Choroid plexus epithelial cell (primary cell): ENCODE measurements around the gene LAMB3.

Experiments
- DNase-seq: peaks from one replicate; pipeline ENCODE4 v3.0.0-alpha.2; 2010; ENCODE audit warnings: low read depth
- H3K4me3 ChIP-seq: 2 replicates; pipeline ENCODE4 v1.5.1; 2011; ENCODE audit warnings: low read depth, mild to moderate bottlenecking, control low read depth, low read length, moderate library complexity
- TF ChIP-seq, protein P1 (sequence below): conservative IDR thresholded peaks from 2 replicates; pipeline ENCODE4 v1.5.1; 2011; ENCODE audit warnings: low read depth, mild to moderate bottlenecking, control low read depth, inconsistent platforms, low read length, moderate library complexity

LAMB3 gene

DNA sequence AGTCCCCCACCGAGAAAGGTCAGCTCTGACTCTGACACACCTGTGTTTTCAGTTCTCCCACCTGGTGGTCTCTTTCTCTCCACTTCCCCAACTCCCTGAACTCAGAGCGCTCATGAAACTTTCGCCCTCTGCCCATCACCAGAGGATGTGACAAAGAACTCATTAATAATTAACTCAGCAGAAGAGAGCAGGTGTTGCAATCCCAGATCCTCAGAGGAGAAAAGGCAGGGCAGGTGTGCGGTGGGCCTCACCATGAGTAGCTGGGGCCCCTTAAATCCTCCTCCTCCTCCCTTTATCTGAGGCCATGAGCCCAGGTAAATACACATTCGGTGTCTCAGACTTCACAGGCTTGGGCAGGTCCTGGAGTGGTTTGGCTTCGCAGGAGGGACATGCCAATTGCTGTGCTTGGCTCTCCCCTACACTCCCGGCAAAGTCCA, 1.7 kb upstream of the LAMB3 start:
- DNase-seq, result no peak
- TF ChIP-seq, protein P1, sequence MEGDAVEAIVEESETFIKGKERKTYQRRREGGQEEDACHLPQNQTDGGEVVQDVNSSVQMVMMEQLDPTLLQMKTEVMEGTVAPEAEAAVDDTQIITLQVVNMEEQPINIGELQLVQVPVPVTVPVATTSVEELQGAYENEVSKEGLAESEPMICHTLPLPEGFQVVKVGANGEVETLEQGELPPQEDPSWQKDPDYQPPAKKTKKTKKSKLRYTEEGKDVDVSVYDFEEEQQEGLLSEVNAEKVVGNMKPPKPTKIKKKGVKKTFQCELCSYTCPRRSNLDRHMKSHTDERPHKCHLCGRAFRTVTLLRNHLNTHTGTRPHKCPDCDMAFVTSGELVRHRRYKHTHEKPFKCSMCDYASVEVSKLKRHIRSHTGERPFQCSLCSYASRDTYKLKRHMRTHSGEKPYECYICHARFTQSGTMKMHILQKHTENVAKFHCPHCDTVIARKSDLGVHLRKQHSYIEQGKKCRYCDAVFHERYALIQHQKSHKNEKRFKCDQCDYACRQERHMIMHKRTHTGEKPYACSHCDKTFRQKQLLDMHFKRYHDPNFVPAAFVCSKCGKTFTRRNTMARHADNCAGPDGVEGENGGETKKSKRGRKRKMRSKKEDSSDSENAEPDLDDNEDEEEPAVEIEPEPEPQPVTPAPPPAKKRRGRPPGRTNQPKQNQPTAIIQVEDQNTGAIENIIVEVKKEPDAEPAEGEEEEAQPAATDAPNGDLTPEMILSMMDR, result no peak
- H3K4me3 ChIP-seq, result no peak overlapping the region

DNA sequence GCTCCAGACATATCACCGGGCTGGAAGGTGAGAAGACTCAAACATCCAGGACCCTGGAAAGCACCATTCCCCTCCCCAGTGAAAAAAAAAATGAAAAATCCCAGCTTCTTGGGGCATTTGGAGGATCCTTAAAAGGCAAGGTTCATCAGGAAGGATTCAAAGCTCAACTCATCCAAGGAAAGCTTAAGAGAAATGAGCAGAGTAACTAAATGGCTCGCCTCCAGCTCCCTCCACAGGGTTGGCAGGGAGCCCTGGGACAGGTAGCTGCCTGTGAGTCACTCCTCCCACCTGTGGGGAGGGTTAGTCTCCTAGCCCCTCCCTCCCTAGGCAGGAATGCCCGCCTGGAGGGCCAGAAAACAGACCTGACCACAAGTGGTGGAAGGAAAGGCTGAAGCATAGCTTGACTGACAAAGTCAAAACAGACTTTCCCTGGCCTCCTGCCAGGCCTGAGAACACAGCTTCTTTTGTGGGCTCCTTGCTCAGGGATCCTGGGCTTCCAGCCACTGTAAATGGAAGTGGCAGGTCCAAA, 712 bp upstream of the LAMB3 start:
- DNase-seq, result peak; percentile 86
- H3K4me3 ChIP-seq, result no peak overlapping the region
- TF ChIP-seq, protein P1, result no peak

DNA sequence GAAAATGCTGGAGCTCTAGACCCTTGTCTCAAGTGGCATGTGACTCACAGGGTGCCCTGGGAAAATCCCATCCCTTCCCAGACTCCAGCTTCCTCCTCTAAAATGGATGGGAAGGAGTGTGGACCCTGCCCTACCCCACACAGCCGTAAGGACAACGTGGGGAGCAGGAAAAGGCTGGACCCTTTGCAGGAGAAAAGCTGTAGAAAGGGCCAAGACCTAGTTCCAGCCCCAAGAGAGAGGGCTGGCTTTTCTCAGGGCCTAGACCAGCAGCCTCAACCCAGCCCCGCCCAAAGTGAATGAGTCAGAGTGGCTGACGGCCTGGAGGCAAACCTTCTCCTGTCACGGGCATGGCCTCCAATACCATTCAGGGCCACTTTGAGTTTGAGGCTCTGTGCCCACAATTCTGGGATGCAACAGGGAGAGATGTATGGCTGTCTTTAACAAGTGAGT, 1.1 kb downstream of the LAMB3 start:
- peak; percentile 75 for DNase-seq
- TF ChIP-seq, protein P1, result no peak
- H3K4me3 ChIP-seq, result no peak overlapping the region

DNA sequence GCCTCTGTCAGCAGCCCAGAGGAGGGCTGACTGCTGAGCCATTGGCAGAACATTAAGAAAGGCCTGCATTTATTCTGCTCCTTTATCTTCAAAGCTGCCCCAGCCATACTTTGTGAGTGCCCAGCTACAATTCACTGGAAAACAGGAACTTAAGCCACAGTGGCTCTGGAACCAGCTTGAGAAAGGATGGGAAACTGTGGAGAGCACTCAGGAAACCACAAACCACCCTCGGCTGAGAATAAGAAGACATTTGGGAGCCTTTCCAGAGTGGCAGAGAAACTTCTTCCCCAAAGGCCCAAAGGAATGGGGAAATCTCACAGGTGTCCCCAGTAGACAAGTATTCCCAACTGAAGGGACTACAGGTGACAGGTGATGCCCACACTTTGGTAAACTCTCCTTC, 1.8 kb downstream of the LAMB3 start:
- no peak overlapping the region for H3K4me3 ChIP-seq
- TF ChIP-seq, protein P1, result no peak
- DNase-seq, result no peak

DNA sequence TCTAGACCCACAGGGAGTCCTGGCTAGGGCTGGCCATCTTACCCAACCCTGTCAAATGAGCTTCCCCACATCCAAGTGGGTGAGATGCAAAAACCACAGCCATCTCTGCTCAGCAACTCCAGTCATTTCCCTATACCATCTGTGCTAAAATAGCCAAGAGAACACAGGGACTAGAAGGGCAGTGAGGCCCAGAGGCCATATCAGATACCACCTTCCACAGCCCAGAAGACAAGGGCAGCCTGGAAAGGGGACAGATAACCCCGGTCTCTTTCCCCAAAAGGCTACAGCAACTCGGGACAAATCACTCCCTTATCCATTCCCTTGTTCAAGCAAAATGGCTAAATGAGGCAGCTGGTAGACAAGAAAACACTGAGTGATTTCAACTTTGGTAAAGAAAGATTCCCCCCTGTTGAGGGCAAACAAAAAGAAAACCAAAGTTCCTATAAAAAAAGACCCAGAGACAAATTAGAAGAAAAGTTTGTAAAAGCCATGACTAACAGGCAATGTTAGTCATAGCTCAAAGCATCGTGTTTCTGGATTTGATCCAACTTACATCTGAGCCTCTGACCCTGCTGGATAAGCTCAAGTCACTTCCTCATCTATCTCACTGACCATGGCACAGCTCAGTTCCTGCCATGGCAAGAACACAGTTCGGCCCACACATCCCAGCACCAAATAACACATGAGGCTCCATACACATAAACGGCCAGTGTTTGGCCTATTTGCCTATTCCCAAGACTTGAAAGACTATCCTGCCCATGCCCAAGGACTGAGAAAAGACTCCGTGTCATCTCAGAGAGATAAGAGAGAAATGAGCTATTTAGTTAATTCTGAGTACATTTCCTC, 3.1 kb downstream of the LAMB3 start:
- TF ChIP-seq, protein P1, result no peak
- H3K4me3 ChIP-seq, result no peak overlapping the region
- peak; percentile 97 for DNase-seq

DNA sequence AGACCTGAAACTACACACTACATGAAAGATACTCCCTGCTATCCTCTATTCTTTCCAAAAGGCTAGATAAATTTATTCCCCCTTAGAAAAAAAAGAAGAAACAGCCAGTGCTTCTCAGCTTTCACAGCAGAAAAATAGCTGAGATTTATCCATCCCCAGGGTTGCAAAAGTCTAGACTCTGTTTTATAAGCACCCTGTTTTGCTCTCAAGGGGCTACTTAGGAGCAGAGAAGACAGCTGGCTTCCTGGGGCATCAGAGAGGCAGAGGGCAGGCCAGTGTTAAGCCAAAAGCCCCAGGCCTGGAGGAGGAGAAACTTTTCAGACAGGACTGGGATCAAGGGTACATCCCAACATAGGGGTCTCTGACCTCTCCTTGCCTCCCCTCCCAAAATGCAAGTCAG, 3.9 kb downstream of the LAMB3 start:
- H3K4me3 ChIP-seq, result no peak overlapping the region
- peak; percentile 30 for DNase-seq
- TF ChIP-seq, protein P1, result no peak
